H1 (cell line): ENCODE measurements around the gene GAMT.

Source experiments
- CBX8 ChIP-seq: fragments of 300-800, 300-1000 bp; sonication (generic); IDR thresholded peaks from 2 replicates; pipeline ENCODE4 v1.7.1; 2016; ENCODE audit warnings: low read depth, low read length, borderline replicate concordance
- CHD2 ChIP-seq: IDR thresholded peaks from 2 replicates; pipeline ENCODE4 v1.6.1; 2012; ENCODE audit warnings: low read length, improper control_type of control experiment
- CREB1 ChIP-seq: IDR thresholded peaks from 2 replicates; pipeline ENCODE4 v1.6.1; 2012; ENCODE audit warnings: inconsistent platforms
- EP300 ChIP-seq, 2 experiments: IDR thresholded peaks; 1 replicate in 1 of 2; 2 replicates in 1 of 2; pipeline ENCODE4 v1.6.1; 2011 to 2012; ENCODE audit warnings: low read depth in 2 of 2, low read length in 2 of 2, mild to moderate bottlenecking in 2 of 2, borderline replicate concordance in 1 of 2, inconsistent platforms in 1 of 2, moderate library complexity in 1 of 2
- JUN ChIP-seq: IDR thresholded peaks from 2 replicates; pipeline ENCODE4 v1.6.1; 2011; ENCODE audit warnings: low read depth, mild to moderate bottlenecking, improper control_type of control experiment, low read length
- POLR2A ChIP-seq, 2 experiments: IDR thresholded peaks; 1 replicate in 1 of 2; 2 replicates in 1 of 2; pipeline ENCODE4 v1.6.1; 2011; ENCODE audit warnings: low read depth in 2 of 2, low read length in 2 of 2, mild to moderate bottlenecking in 2 of 2; ENCODE audit errors: control extremely low read depth in 1 of 2
- SUZ12 ChIP-seq: fragments of 200-600 bp; sonication (generic); IDR thresholded peaks from 2 replicates; pipeline ENCODE4 v1.6.1; 2012; ENCODE audit warnings: mild to moderate bottlenecking, inconsistent platforms, low read length, moderate library complexity, mixed read lengths
- TAF7 ChIP-seq: optimal IDR thresholded peaks from 2 replicates; pipeline ENCODE3; 2011; ENCODE audit warnings: low read depth, mild to moderate bottlenecking, inconsistent platforms, low read length, moderate library complexity, borderline replicate concordance
- ZNF274 ChIP-seq: IDR thresholded peaks from 2 replicates; pipeline ENCODE4 v1.7.0; 2012; ENCODE audit warnings: low read length, borderline replicate concordance; ENCODE audit errors: extremely low read depth
- TF ChIP-seq, protein P1 (sequence below): IDR thresholded peaks from 2 replicates; pipeline ENCODE4 v1.6.1; 2012; ENCODE audit warnings: low read length, inconsistent platforms
- TF ChIP-seq, protein P2 (sequence below), 3 experiments: IDR thresholded peaks; 1 replicate in 2 of 3; 2 replicates in 1 of 3; pipeline versions ENCODE4 v1.5.1 to v1.6.1; 2011; ENCODE audit warnings: low read length in 3 of 3, mild to moderate bottlenecking in 3 of 3, inconsistent platforms in 2 of 3, low read depth in 1 of 3, moderate library complexity in 1 of 3; ENCODE audit not compliant: insufficient read depth in 1 of 3; ENCODE audit errors: control extremely low read depth in 1 of 3

GRCh38 chr19:1389033-1389940, 12.1 kb downstream of the GAMT start:
- no peak for TF ChIP-seq EP300 (IDR thresholded peaks at IDR 0.05; ENCODE audit: borderline replicate concordance in 1 of 2, low read depth in 2 of 2, low read length in 2 of 2)
- TF ChIP-seq, protein P1, sequence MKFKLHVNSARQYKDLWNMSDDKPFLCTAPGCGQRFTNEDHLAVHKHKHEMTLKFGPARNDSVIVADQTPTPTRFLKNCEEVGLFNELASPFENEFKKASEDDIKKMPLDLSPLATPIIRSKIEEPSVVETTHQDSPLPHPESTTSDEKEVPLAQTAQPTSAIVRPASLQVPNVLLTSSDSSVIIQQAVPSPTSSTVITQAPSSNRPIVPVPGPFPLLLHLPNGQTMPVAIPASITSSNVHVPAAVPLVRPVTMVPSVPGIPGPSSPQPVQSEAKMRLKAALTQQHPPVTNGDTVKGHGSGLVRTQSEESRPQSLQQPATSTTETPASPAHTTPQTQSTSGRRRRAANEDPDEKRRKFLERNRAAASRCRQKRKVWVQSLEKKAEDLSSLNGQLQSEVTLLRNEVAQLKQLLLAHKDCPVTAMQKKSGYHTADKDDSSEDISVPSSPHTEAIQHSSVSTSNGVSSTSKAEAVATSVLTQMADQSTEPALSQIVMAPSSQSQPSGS = no peak
- TF ChIP-seq CBX8 = no peak
- TF ChIP-seq, protein P2, sequence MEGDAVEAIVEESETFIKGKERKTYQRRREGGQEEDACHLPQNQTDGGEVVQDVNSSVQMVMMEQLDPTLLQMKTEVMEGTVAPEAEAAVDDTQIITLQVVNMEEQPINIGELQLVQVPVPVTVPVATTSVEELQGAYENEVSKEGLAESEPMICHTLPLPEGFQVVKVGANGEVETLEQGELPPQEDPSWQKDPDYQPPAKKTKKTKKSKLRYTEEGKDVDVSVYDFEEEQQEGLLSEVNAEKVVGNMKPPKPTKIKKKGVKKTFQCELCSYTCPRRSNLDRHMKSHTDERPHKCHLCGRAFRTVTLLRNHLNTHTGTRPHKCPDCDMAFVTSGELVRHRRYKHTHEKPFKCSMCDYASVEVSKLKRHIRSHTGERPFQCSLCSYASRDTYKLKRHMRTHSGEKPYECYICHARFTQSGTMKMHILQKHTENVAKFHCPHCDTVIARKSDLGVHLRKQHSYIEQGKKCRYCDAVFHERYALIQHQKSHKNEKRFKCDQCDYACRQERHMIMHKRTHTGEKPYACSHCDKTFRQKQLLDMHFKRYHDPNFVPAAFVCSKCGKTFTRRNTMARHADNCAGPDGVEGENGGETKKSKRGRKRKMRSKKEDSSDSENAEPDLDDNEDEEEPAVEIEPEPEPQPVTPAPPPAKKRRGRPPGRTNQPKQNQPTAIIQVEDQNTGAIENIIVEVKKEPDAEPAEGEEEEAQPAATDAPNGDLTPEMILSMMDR (IDR thresholded peaks at IDR 0.05; ENCODE audit: control extremely low read depth in 1 of 3, insufficient read depth in 1 of 3, low read depth in 1 of 3, low read length in 3 of 3) = no peak
- TF ChIP-seq CHD2 = no peak
- TF ChIP-seq POLR2A (IDR thresholded peaks at IDR 0.05; ENCODE audit: control extremely low read depth in 1 of 2, low read depth in 2 of 2, low read length in 2 of 2) = no peak
- no peak for TF ChIP-seq ZNF274
- no peak for TF ChIP-seq TAF7
- TF ChIP-seq CREB1 = no peak
- no peak for TF ChIP-seq JUN
- TF ChIP-seq SUZ12 = no peak
